SK-N-MC (cell line): ENCODE data around the gene SDK2.

Source experiments
- DNase-seq: peaks from one replicate; pipeline ENCODE4 v3.0.0-alpha.2; 2011; ENCODE audit warnings: low read depth, low spot score
- H3K27ac ChIP-seq: fragments of 200-600 bp; sonication (generic); 2 replicates; pipeline ENCODE4 v1.5.1; 2016; ENCODE audit warnings: mixed run types
- H3K36me3 ChIP-seq: fragments of 200-600 bp; sonication (generic); 2 replicates; pipeline ENCODE4 v1.6.1; 2017; ENCODE audit warnings: antibody characterized with exemption, low read length, mixed read lengths; ENCODE audit not compliant: insufficient read depth
- H3K4me3 ChIP-seq: fragments of 200-600 bp; sonication (generic); 2 replicates; pipeline ENCODE4 v1.5.1; 2016
- H3K9ac ChIP-seq: fragments of 200-600 bp; sonication (generic); 2 replicates; pipeline ENCODE4 v1.8.0; 2017; ENCODE audit warnings: mixed run types, mixed read lengths; ENCODE audit not compliant: insufficient read length
- H3K9me3 ChIP-seq: fragments of 200-600 bp; sonication (generic); 2 replicates; pipeline ENCODE4 v1.6.1; 2017; ENCODE audit warnings: low read depth, mild to moderate bottlenecking, antibody characterized with exemption, low read length, moderate library complexity, mixed read lengths
- EZH2 ChIP-seq: fragments of 200-600 bp; sonication (generic); IDR thresholded peaks from one replicate; pipeline ENCODE4 v1.6.1; 2017; ENCODE audit warnings: antibody characterized with exemption
- FOXP2 ChIP-seq: optimal IDR thresholded peaks from 2 replicates; pipeline ENCODE3; 2011; ENCODE audit warnings: mild to moderate bottlenecking, moderate library complexity; ENCODE audit not compliant: insufficient read depth; ENCODE audit errors: extremely low read length, control extremely low read depth
- POLR2AphosphoS5 ChIP-seq: IDR thresholded peaks from 2 replicates; pipeline ENCODE4 v1.6.1; 2012; ENCODE audit warnings: mild to moderate bottlenecking, low read depth, low read length, borderline replicate concordance

The SDK2 gene

DNA sequence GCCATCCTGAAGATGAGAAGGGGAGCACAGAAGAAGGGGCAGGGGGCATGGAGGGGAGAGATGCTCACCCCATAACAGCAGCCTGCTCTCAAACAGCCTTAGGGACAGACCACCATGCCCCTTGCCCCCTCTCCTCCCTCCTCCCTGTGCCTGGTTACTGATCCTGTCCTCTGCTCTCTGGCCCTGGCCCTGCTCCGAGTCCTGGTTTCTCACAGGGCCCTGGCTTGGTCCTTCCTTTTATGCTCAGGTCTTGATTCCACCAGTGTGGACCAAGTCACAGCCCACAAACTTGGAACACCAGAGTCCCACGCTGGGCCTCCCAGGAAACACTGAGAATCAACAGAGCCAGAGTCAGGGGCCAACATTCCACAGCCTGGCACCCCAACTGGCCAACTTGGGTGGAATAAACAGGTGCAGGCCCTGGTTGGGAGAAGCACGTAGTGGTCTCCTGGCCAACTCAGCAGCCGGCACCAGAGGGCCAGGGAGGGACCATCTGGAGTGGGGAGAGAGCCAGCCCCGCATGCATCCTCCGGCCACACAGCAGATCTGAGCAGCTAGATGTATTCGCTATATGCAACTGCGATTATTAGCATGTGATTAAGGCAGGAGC lies 287.6 kb downstream of the SDK2 start:
- no peaks in the 10 kb centered on the region for H3K36me3 ChIP-seq
- TF ChIP-seq EZH2 = no peak
- no peak for TF ChIP-seq FOXP2
- DNase-seq = no peak
- H3K4me3 ChIP-seq = no peak overlapping the region
- H3K9me3 ChIP-seq = no peaks in the 10 kb centered on the region
- H3K27ac ChIP-seq = no peak overlapping the region
- H3K9ac ChIP-seq = no peak overlapping the region

DNA sequence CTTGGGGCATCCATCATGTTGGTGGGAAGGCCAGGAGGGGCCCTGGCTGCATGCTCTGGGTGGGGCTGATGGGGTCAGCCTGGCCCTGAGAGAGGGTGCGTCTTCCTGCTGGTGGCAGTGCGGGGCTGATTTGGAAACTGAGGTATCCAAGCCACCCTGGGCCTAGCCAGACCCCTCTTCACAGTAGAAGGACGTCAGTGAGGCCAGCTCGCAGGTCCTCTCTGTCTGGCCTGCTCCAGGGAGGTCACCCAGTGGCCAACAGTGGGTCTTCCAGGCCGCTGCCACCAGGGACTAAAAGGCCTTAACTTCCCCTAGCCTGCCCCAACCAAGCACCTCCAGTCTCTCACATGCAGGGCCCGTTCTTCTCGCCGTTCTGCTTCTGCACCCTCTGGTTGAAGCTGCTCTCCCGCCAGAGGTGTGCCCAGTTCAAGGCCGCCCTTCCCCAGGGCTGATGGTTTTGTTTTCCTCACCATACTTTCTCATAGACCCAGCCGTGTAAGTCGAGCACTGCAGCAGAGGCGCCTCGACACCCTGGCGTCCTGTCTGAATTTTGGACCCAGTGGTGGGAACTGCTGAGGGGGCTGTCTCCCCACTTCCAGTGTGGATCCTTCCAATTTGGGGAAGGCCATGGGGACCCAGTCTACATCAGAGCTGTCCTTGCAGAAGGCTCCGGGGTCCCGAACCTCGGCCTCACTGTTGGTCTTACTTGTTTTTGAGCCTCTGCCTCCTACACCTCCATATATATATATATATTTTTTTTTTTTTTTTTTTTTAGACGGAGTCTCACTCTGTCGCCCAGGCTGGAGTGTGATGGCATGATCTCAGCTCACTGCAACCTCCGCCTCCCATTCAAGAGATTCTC lies 289.6 kb downstream of the SDK2 start:
- DNase-seq = no peak
- H3K4me3 ChIP-seq = no peak overlapping the region
- H3K36me3 ChIP-seq = no peaks in the 10 kb centered on the region
- H3K27ac ChIP-seq = no peak overlapping the region
- H3K9me3 ChIP-seq = no peaks in the 10 kb centered on the region
- no peak overlapping the region for H3K9ac ChIP-seq
- TF ChIP-seq POLR2AphosphoS5 = no peak
- no peak for TF ChIP-seq FOXP2
- TF ChIP-seq EZH2 = no peak

GRCh38 chr17:73352261-73352660 lies 292.0 kb downstream of the SDK2 start:
- Histone ChIP-seq H3K9ac (no peak overlapping the region), H3K9me3 (no peaks in the 10 kb centered on the region), H3K4me3 (no peak overlapping the region), H3K27ac (no peak overlapping the region), H3K36me3 (no peaks in the 10 kb centered on the region)
- TF ChIP-seq POLR2AphosphoS5 (no peak), EZH2 (no peak), FOXP2 (no peak)
- DNase-seq = no peak

DNA sequence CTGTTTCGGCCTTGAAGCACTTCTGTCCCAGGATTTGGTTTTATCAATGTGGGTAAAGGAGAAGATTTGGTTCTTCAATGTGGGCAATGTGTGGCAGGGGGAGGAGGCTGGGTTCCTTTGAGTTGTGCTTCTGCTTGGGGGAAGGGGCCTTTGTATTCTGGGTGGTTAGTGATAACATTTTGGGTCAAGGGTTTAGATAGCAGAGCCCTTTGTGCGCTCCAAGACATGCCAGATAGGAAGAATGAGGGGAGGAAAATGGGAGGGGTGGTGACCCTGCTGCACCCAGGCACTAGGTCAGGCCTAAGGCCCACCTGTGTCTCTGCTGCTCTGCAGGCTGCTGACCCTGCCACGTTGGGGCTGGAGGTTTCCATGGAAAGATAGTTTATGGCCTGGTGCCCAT lies 292.5 kb downstream of the SDK2 start:
- DNase-seq = no peak
- Histone ChIP-seq H3K4me3 (no peak overlapping the region), H3K27ac (no peak overlapping the region), H3K9ac (no peak overlapping the region), H3K9me3 (no peaks in the 10 kb centered on the region), H3K36me3 (no peaks in the 10 kb centered on the region)
- no peak for TF ChIP-seq POLR2AphosphoS5
- no peak for TF ChIP-seq FOXP2
- TF ChIP-seq EZH2 = no peak

DNA sequence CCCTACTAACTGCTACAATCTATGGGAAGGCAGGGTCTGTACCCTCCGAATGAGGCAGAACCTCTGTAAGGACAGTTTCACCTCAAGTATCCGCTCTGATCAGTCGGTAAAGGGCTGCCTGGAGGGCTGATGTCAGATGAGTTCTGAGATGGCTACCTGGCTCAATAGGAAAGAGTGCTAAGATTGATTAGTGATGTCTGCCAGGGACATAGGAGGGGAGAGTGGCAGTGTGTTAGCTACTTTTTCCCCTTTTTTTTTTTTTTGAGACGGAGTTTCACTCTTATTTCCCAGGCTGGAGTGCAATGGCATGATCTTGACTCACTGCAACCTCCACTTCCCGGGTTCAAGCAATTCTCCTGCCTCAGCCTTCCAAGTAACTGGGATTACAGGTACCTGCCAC lies 293.4 kb downstream of the SDK2 start:
- TF ChIP-seq FOXP2 (no peak), POLR2AphosphoS5 (no peak), EZH2 (no peak)
- no peaks in the 10 kb centered on the region for H3K36me3 ChIP-seq
- H3K4me3 ChIP-seq = no peak overlapping the region
- no peak for DNase-seq
- no peaks in the 10 kb centered on the region for H3K9me3 ChIP-seq
- no peak overlapping the region for H3K27ac ChIP-seq
- H3K9ac ChIP-seq = no peak overlapping the region

GRCh38 chr17:73349647-73350046 lies 294.6 kb downstream of the SDK2 start:
- DNase-seq = no peak
- no peak for TF ChIP-seq POLR2AphosphoS5
- TF ChIP-seq FOXP2 = no peak
- TF ChIP-seq EZH2 = no peak

DNA sequence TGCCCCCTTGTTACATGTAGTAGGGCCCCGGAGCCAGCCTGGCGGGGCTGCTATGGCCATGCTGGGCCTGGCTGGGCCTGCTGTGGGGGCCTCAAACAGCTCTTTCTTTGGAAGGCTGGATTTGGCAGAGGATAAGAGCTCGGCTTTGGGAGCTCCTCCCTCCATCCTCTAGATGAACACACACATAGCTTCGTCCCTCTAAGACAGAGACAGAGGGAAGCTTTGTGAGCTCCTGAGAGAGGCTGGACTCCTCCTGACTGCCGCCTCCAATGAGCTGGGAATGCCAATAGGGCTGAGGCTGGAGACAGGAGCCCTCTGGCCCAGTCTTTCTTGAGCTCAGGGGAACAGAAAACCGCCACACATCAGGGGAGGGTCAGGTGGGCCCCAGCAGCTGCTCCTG lies 295.1 kb downstream of the SDK2 start:
- Histone ChIP-seq H3K27ac (no peak overlapping the region), H3K9me3 (no peaks in the 10 kb centered on the region), H3K4me3 (no peak overlapping the region), H3K36me3 (no peaks in the 10 kb centered on the region), H3K9ac (no peak overlapping the region)
- no peak for DNase-seq
- TF ChIP-seq FOXP2 = no peak
- TF ChIP-seq EZH2 = no peak
- TF ChIP-seq POLR2AphosphoS5 = no peak

More at GRCh38 chr17:73349647-73350046, 294.6 kb downstream of the SDK2 start:
- Histone ChIP-seq H3K4me3 (no peak overlapping the region), H3K36me3 (no peaks in the 10 kb centered on the region), H3K27ac (no peak overlapping the region), H3K9ac (no peak overlapping the region), H3K9me3 (no peaks in the 10 kb centered on the region)

DNA sequence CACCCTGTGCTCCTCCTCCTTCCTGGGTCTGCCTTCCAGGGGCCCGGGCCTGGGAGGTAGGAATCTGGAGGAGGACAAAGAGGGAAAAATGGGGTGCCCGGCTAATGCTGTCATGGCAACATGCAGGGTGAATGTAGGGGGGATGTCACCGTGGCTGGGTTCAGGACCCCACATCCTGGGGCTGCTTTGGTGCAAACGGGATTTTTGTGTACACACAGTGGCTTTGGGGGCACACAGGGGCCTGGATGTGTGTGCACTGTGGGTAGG lies 295.5 kb downstream of the SDK2 start:
- Histone ChIP-seq H3K36me3 (no peaks in the 10 kb centered on the region), H3K4me3 (no peak overlapping the region), H3K9ac (no peak overlapping the region), H3K9me3 (no peaks in the 10 kb centered on the region), H3K27ac (no peak overlapping the region)
- no peak for TF ChIP-seq FOXP2
- no peak for TF ChIP-seq POLR2AphosphoS5
- TF ChIP-seq EZH2 = no peak
- no peak for DNase-seq

GRCh38 chr17:73348018-73348828 lies 296.0 kb downstream of the SDK2 start:
- Histone ChIP-seq H3K4me3 (no peak overlapping the region), H3K27ac (no peak overlapping the region), H3K9me3 (no peaks in the 10 kb centered on the region), H3K9ac (no peak overlapping the region), H3K36me3 (no peaks in the 10 kb centered on the region)
- TF ChIP-seq FOXP2 (no peak), EZH2 (no peak), POLR2AphosphoS5 (no peak)
- no peak for DNase-seq
